ENCODE data around the gene EXOC2.

DNA sequence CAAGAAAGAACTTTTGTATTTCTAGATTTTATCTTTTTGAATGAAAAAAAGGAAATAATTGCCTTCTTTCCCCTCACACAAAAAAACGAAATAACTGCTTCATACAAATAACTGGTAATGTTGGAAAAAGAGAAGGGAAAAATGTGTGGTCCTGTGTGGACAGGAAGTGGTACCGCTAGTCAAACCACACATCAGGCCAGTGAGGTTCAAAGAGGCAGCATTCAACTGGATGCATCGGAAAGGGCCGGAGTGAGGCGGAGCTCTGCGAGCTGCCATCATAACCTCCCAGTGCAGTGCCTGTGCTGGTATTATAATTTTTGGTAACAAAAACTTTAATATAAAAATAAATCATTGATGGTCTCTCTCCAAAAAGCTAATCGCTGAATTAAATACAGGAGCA, 190.2 kb downstream of the EXOC2 start:
- TF ChIP-seq, protein P1, sequence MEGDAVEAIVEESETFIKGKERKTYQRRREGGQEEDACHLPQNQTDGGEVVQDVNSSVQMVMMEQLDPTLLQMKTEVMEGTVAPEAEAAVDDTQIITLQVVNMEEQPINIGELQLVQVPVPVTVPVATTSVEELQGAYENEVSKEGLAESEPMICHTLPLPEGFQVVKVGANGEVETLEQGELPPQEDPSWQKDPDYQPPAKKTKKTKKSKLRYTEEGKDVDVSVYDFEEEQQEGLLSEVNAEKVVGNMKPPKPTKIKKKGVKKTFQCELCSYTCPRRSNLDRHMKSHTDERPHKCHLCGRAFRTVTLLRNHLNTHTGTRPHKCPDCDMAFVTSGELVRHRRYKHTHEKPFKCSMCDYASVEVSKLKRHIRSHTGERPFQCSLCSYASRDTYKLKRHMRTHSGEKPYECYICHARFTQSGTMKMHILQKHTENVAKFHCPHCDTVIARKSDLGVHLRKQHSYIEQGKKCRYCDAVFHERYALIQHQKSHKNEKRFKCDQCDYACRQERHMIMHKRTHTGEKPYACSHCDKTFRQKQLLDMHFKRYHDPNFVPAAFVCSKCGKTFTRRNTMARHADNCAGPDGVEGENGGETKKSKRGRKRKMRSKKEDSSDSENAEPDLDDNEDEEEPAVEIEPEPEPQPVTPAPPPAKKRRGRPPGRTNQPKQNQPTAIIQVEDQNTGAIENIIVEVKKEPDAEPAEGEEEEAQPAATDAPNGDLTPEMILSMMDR (conservative IDR thresholded peaks at IDR 0.05; ENCODE audit: low read length), result no peak
- TF ChIP-seq EZH2phosphoT487 (IDR thresholded peaks at IDR 0.05; ENCODE audit: borderline replicate concordance, low read depth, low read length), result no peak

Data from OCI-LY7 (cell line).